SK-N-SH (cell line): ENCODE measurements around the gene ITGAV. TPM values are rescaled to one million over a fixed set of nuclear protein-coding genes. Genes with fewer than 3 reads are reported as not detected.

Source experiments
- CTCF ChIA-PET: fragments of 300-600, 350-600 bp; formaldehyde crosslinking; extraction: SDS; loops from one replicate; lab custom pipeline; 2021; lab: Yijun Ruan, JAX
- POLR2A ChIA-PET: fragments of 350-600 bp; sonication (Branson Sonifier 250); formaldehyde crosslinking; extraction: SDS; loops from one replicate; lab custom pipeline; 2020; ENCODE audit warnings: antibody characterized with exemption, inconsistent platforms; lab: Yijun Ruan, JAX
- DNase-seq: peaks from one replicate; pipeline ENCODE4 v3.0.0; 2012
- H2AFZ ChIP-seq: fragments of 200-600 bp; sonication (generic); 2 replicates; pipeline ENCODE4 v1.8.1; 2016; ENCODE audit warnings: antibody characterized with exemption, mild to moderate bottlenecking, low read depth
- H3F3A ChIP-seq: fragments of 200-600 bp; sonication (generic); replicated peaks from 2 replicates; pipeline ENCODE3; 2016; ENCODE audit warnings: antibody characterized with exemption, mild to moderate bottlenecking; ENCODE audit not compliant: insufficient read depth
- H3K27ac ChIP-seq, 2 experiments: fragments of 200-500 bp in 1 of 2; fragments of 200-600 bp in 1 of 2; sonication (Bioruptor generic) in 1 of 2; sonication (generic), shearing (Covaris generic) in 1 of 2; 2 replicates each; pipeline versions ENCODE4 v1.5.1 to v1.6.1; 2014 to 2016; ENCODE audit warnings: low read depth in 2 of 2, inconsistent platforms in 1 of 2, low read length in 1 of 2, mild to moderate bottlenecking in 1 of 2, mixed read lengths in 1 of 2
- H3K27me3 ChIP-seq: fragments of 200-600 bp; sonication (generic), shearing (Covaris generic); 2 replicates; pipeline ENCODE4 v1.6.1; 2016; ENCODE audit warnings: mixed run types; ENCODE audit not compliant: insufficient read depth
- H3K36me3 ChIP-seq, 2 experiments: fragments of 200-500 bp in 1 of 2; fragments of 200-600 bp in 1 of 2; sonication (Bioruptor generic) in 1 of 2; sonication (generic) in 1 of 2; replicated peaks in 1 of 2; 2 replicates each; pipeline versions ENCODE3 to v1.5.1; 2014 to 2016; ENCODE audit warnings: low read length in 1 of 2, mild to moderate bottlenecking in 1 of 2; ENCODE audit not compliant: insufficient read depth in 2 of 2, control insufficient read depth in 1 of 2
- H3K4me1 ChIP-seq, 2 experiments: fragments of 200-500 bp in 1 of 2; fragments of 200-600 bp in 1 of 2; sonication (Bioruptor generic) in 1 of 2; sonication (generic), shearing (Covaris generic) in 1 of 2; 2 replicates each; pipeline versions ENCODE4 v1.5.1 to v1.6.1; 2014 to 2016; ENCODE audit warnings: low read depth in 1 of 2, low read length in 1 of 2, mixed run types in 1 of 2; ENCODE audit not compliant: insufficient read depth in 2 of 2, control insufficient read depth in 1 of 2
- H3K4me2 ChIP-seq: fragments of 200-600 bp; sonication (generic), shearing (Covaris generic); 2 replicates; pipeline ENCODE4 v1.6.1; 2017; ENCODE audit warnings: mixed run types
- H3K4me3 ChIP-seq, 2 experiments: fragments of 200-500 bp in 1 of 2; fragments of 200-600 bp in 1 of 2; sonication (Bioruptor generic) in 1 of 2; sonication (generic), shearing (Covaris generic) in 1 of 2; 2 replicates each; pipeline versions ENCODE4 v1.5.1 to v1.8.1; 2014 to 2016; ENCODE audit warnings: low read depth in 2 of 2, inconsistent platforms in 1 of 2, low read length in 1 of 2, mild to moderate bottlenecking in 1 of 2, mixed read lengths in 1 of 2, moderate library complexity in 1 of 2
- H3K79me2 ChIP-seq: fragments of 200-600 bp; sonication (generic); 2 replicates; pipeline ENCODE4 v1.8.1; 2017; ENCODE audit warnings: mild to moderate bottlenecking; ENCODE audit not compliant: insufficient read depth
- H3K9ac ChIP-seq: fragments of 200-600 bp; sonication (generic); 2 replicates; pipeline ENCODE4 v1.6.1; 2017; ENCODE audit warnings: mixed run types
- H3K9me2 ChIP-seq: fragments of 200-600 bp; sonication (generic); 2 replicates; pipeline ENCODE4 v1.6.1; 2017; ENCODE audit warnings: mixed run types
- H3K9me3 ChIP-seq: fragments of 200-600 bp; sonication (generic); 2 replicates; pipeline ENCODE4 v1.6.1; 2017; ENCODE audit warnings: mixed run types, mild to moderate bottlenecking, moderate library complexity
- H4K20me1 ChIP-seq: fragments of 200-600 bp; sonication (generic); 2 replicates; pipeline ENCODE4 v1.6.1; 2017; ENCODE audit warnings: mild to moderate bottlenecking, mixed run types; ENCODE audit not compliant: insufficient read depth
- CHD2 ChIP-seq: fragments of 150-350 bp; IDR thresholded peaks from 2 replicates; pipeline ENCODE4 v1.6.1; 2018; ENCODE audit warnings: low read length; ENCODE audit not compliant: partially characterized antibody
- CTCF ChIP-seq: fragments of 200-600 bp; sonication (generic); IDR thresholded peaks from 2 replicates; pipeline ENCODE4 v1.6.1; 2017; ENCODE audit warnings: antibody characterized with exemption, mild to moderate bottlenecking, moderate library complexity
- EP300 ChIP-seq, 2 experiments: IDR thresholded peaks; 2 replicates each; pipeline versions ENCODE4 v1.4.0 to v1.6.1; 2012; ENCODE audit warnings: borderline replicate concordance in 1 of 2, low read depth in 1 of 2, low read length in 1 of 2
- EZH2phosphoT487 ChIP-seq: fragments of 200-600 bp; sonication (generic); IDR thresholded peaks from 2 replicates; pipeline ENCODE4 v1.6.1; 2017; ENCODE audit warnings: low read depth, mixed run types, mild to moderate bottlenecking, antibody characterized with exemption, moderate library complexity, borderline replicate concordance
- FOSL2 ChIP-seq: IDR thresholded peaks from 2 replicates; pipeline ENCODE4 v1.4.0; 2012; ENCODE audit warnings: low read depth, mild to moderate bottlenecking, moderate library complexity, borderline replicate concordance
- FOXJ3 ChIP-seq: sonication (generic); formaldehyde crosslinking; IDR thresholded peaks from 2 replicates; pipeline ENCODE4 v1.5.1; 2020; ENCODE audit warnings: mild to moderate bottlenecking, missing genetic modification reagents
- GATA2 ChIP-seq: sonication (generic); formaldehyde crosslinking; IDR thresholded peaks from 2 replicates; pipeline ENCODE4 v1.5.0; 2020; ENCODE audit warnings: mild to moderate bottlenecking, missing genetic modification reagents
- IRF3 ChIP-seq: fragments of 150-350 bp; IDR thresholded peaks from 2 replicates; pipeline ENCODE4 v1.6.1; 2016; ENCODE audit warnings: mild to moderate bottlenecking, low read depth, low read length
- JUND ChIP-seq: IDR thresholded peaks from 2 replicates; pipeline ENCODE4 v1.4.0; 2012
- MAX ChIP-seq: IDR thresholded peaks from 2 replicates; pipeline ENCODE4 v1.4.0; 2012; ENCODE audit warnings: low read depth
- MEF2A ChIP-seq: IDR thresholded peaks from 2 replicates; pipeline ENCODE4 v1.4.0; 2012; ENCODE audit warnings: low read depth, borderline replicate concordance
- MXI1 ChIP-seq: IDR thresholded peaks from 2 replicates; pipeline ENCODE4 v1.6.1; 2012; ENCODE audit warnings: mild to moderate bottlenecking, low read depth, low read length, improper control_type of control experiment
- NRF1 ChIP-seq: IDR thresholded peaks from 2 replicates; pipeline ENCODE4 v1.6.1; 2012; ENCODE audit warnings: low read depth, mild to moderate bottlenecking, low read length
- RFX5 ChIP-seq: IDR thresholded peaks from 2 replicates; pipeline ENCODE4 v1.6.1; 2012; ENCODE audit warnings: mild to moderate bottlenecking, improper control_type of control experiment, low read length
- RXRA ChIP-seq: IDR thresholded peaks from 2 replicates; pipeline ENCODE4 v1.4.0; 2012; ENCODE audit warnings: low read depth, mild to moderate bottlenecking, borderline replicate concordance
- TAF1 ChIP-seq: IDR thresholded peaks from 2 replicates; pipeline ENCODE4 v1.6.1; 2012; ENCODE audit warnings: low read depth, mild to moderate bottlenecking, low read length, moderate library complexity, borderline replicate concordance
- TCF12 ChIP-seq: IDR thresholded peaks from 2 replicates; pipeline ENCODE4 v1.4.0; 2012
- USF1 ChIP-seq: IDR thresholded peaks from 2 replicates; pipeline ENCODE4 v1.4.0; 2012; ENCODE audit warnings: low read depth, borderline replicate concordance
- USF2 ChIP-seq: fragments of 150-350 bp; IDR thresholded peaks from 2 replicates; pipeline ENCODE4 v1.6.1; 2017; ENCODE audit warnings: antibody characterized with exemption, low read length, low read depth, borderline replicate concordance
- YY1 ChIP-seq: IDR thresholded peaks from 2 replicates; pipeline ENCODE4 v1.4.0; 2012; ENCODE audit warnings: low read depth, mild to moderate bottlenecking
- ZBTB33 ChIP-seq: IDR thresholded peaks from 2 replicates; pipeline ENCODE4 v1.4.0; 2012; ENCODE audit warnings: low read depth, borderline replicate concordance
- WGBS: methylation state at CpG from one replicate; pipeline ENCODE4 v1.1.6; 2017; ENCODE audit warnings: low lambda C conversion rate; 5-methylcytosine and 5-hydroxymethylcytosine counted together
- polyA plus RNA-seq, 3 experiments: library from polyadenylated mRNA; depleted of rRNA; stranded (reverse); fragments of >200 nt; gene quantifications; 2 replicates each; pipeline ENCODE4 v1.2.3, GENCODE V29; 2012

Gene ITGAV
- polyA plus RNA-seq, 1 of the 3 experiments (the other 2 are of a cell fraction): 24.3 TPM

- TF ChIP-seq IRF3: no peak
- no peak for TF ChIP-seq JUND
- no peak for TF ChIP-seq TCF12
Measured at GRCh38 chr2:186618696-186619095, 28.8 kb downstream of the ITGAV start (continued).

GRCh38 chr2:186623084-186623483 is 33.2 kb downstream of the ITGAV start:
- no peaks in the 10 kb centered on the region for H3K9me2 ChIP-seq
- H3K4me1 ChIP-seq: no peaks in the 10 kb centered on the region
- no peak overlapping the region for H2AFZ ChIP-seq
- H3K4me2 ChIP-seq: no peak overlapping the region
- no peaks in the 10 kb centered on the region for H3F3A ChIP-seq
- no peak for TF ChIP-seq EP300 (IDR thresholded peaks at IDR 0.05; ENCODE audit: borderline replicate concordance in 1 of 2, low read depth in 1 of 2, low read length in 1 of 2)
- TF ChIP-seq NRF1: no peak
- TF ChIP-seq CHD2: no peak
- no peak for TF ChIP-seq USF2
- no peak for TF ChIP-seq RFX5
- TF ChIP-seq USF1: no peak
- no peak for TF ChIP-seq FOSL2
- TF ChIP-seq FOXJ3 (CRISPR knock-in tag): no peak
- TF ChIP-seq EZH2phosphoT487: no peak
- TF ChIP-seq MAX: no peak
- TF ChIP-seq CTCF: no peak
- TF ChIP-seq RXRA: no peak
- TF ChIP-seq GATA2 (CRISPR knock-in tag): no peak
- no peak for TF ChIP-seq ZBTB33
- no peak for TF ChIP-seq MEF2A
- TF ChIP-seq YY1: no peak
- TF ChIP-seq TAF1: no peak
- no peak for TF ChIP-seq TCF12
- no peak for TF ChIP-seq JUND
- TF ChIP-seq MXI1: no peak
- H3K9me3 ChIP-seq: no peaks in the 10 kb centered on the region
- H3K4me3 ChIP-seq: no peak overlapping the region
- 94% methylated on average over 2 of the region's 2 CpGs for WGBS
- H3K9ac ChIP-seq: no peak overlapping the region
- DNase-seq: no peak
- peaks cover 31 to 60% of the 10 kb centered on the region in 2 experiments for H3K36me3 ChIP-seq
- no peaks in the 10 kb centered on the region for H3K27me3 ChIP-seq
- H3K79me2 ChIP-seq: peaks cover 66% of the 10 kb centered on the region
- CTCF ChIA-PET: no interaction called here
- POLR2A ChIA-PET: no interaction called here
- H3K27ac ChIP-seq: no peak overlapping the region
- H4K20me1 ChIP-seq: no peaks in the 10 kb centered on the region
